ENCODE results near the gene NUP155.

GRCh38 chr5:37375091-37375490, 4.2 kb upstream of the NUP155 start:
- TF ChIP-seq CTCF (IDR thresholded peaks at IDR 0.05) (no peak), POLR2A (IDR thresholded peaks at IDR 0.05) (no peak)
